ENCODE measurements around the gene CRB2. TPM values are rescaled to one million over a fixed set of nuclear protein-coding genes. Genes with fewer than 3 reads are reported as not detected.

Gene CRB2
- total and polyA plus RNA-seq, 2 donors (not counting 3 experiments of a cell fraction or from before 2014, with no cell fraction given), result not detected

DNA sequence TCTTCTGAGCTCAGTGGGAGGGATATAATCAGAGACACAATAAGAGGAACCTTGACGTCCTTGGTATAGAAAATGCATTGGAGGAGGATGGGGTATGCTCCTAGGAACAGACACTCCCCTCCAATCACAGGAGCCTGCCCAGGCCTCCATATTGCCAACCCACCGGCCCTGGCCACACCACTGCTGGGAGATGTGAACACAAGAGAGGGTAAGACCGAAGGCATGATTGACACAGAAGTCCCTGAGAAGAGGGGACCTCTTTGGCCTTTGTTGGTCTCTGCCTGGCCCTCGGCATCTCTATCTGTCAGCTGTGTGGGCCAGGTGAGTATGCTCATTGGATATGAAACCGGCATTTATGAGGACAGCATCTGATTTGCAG lies 62.0 kb downstream of the CRB2 start:
- H4K20me1 ChIP-seq (replicated peaks; ENCODE audit: control insufficient read depth, extremely low read depth, insufficient read depth, low read length), result no peaks in the 10 kb centered on the region
- H3K9ac ChIP-seq (replicated peaks; ENCODE audit: extremely low read depth, insufficient read depth, low read length), result no peak overlapping the region
- FAIRE-seq (no peak), DNase-seq (ENCODE audit: low read depth, low spot score) (no peak)
- no peaks in the 10 kb centered on the region for H3K79me2 ChIP-seq (ENCODE audit: control insufficient read depth, insufficient read depth, low read length)
- dilution Hi-C loops (cut with MboI; ENCODE audit: extremely low pct_ligation_motif_present, low sequenced_read_pairs), result no loop called here
- H3K4me1 ChIP-seq (ENCODE audit: control insufficient read depth, extremely low read depth, insufficient read depth, low read length), result no peaks in the 10 kb centered on the region
- no peaks in the 10 kb centered on the region for H3K27me3 ChIP-seq (ENCODE audit: control insufficient read depth in 2 of 2, insufficient read depth in 2 of 2, low read length in 2 of 2)
- TF ChIP-seq JUN (IDR thresholded peaks at IDR 0.05; ENCODE audit: borderline replicate concordance, insufficient read depth, insufficient read length, low read depth), result no peak
- no peak for TF ChIP-seq POLR2AphosphoS5 (IDR thresholded peaks at IDR 0.05; ENCODE audit: insufficient read depth, low read depth, low read length)
- TF ChIP-seq GATA2 (IDR thresholded peaks at IDR 0.05; ENCODE audit: insufficient read depth, insufficient read length, low read depth, low read length), result no peak
- no peak for TF ChIP-seq FOS (IDR thresholded peaks at IDR 0.05; ENCODE audit: borderline replicate concordance, insufficient read depth, low read length)
- no peak for TF ChIP-seq EZH2 (IDR thresholded peaks at IDR 0.05; ENCODE audit: borderline replicate concordance, low read depth, low read length, severe bottlenecking)
- TF ChIP-seq MAX (IDR thresholded peaks at IDR 0.05; ENCODE audit: insufficient read depth, insufficient read length), result no peak
- TF ChIP-seq, protein P1, sequence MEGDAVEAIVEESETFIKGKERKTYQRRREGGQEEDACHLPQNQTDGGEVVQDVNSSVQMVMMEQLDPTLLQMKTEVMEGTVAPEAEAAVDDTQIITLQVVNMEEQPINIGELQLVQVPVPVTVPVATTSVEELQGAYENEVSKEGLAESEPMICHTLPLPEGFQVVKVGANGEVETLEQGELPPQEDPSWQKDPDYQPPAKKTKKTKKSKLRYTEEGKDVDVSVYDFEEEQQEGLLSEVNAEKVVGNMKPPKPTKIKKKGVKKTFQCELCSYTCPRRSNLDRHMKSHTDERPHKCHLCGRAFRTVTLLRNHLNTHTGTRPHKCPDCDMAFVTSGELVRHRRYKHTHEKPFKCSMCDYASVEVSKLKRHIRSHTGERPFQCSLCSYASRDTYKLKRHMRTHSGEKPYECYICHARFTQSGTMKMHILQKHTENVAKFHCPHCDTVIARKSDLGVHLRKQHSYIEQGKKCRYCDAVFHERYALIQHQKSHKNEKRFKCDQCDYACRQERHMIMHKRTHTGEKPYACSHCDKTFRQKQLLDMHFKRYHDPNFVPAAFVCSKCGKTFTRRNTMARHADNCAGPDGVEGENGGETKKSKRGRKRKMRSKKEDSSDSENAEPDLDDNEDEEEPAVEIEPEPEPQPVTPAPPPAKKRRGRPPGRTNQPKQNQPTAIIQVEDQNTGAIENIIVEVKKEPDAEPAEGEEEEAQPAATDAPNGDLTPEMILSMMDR (IDR thresholded peaks at IDR 0.05; ENCODE audit: extremely low read depth in 1 of 2, insufficient read depth in 1 of 2, low read depth in 1 of 2, low read length in 2 of 2), result no peak
- no peak for TF ChIP-seq MYC (IDR thresholded peaks at IDR 0.05; ENCODE audit: low read depth, low read length)
- no peak for TF ChIP-seq POLR2A (IDR thresholded peaks at IDR 0.05; ENCODE audit: low read depth, low read length)
- no TSS peak for BruUV-seq (replicated peaks)
- intact Hi-C loops (cut with micrococcal nuclease), result no loop called here
- H3K4me2 ChIP-seq (ENCODE audit: insufficient read depth, low read length), result no peak overlapping the region
- no peak overlapping the region for H2AFZ ChIP-seq (ENCODE audit: low read depth, low read length)
- H3K36me3 ChIP-seq (ENCODE audit: control insufficient read depth in 2 of 2, extremely low read depth in 1 of 2, insufficient read depth in 2 of 2, low read length in 2 of 2), result no peaks in the 10 kb centered on the region
- ChIA-PET POLR2A (no interaction called here), CTCF (interaction anchor here (1.1 kb wide), 1 partner anchor 9 kb away, joined by 3 read pairs; no protein-coding TSS in a partner anchor)
- H3K27ac ChIP-seq (ENCODE audit: insufficient read depth, low read depth, low read length), result no peak overlapping the region
- no peak overlapping the region for H3K4me3 ChIP-seq (replicated peaks in 1 of 3; ENCODE audit: insufficient read depth in 1 of 3, low read depth in 1 of 3, low read length in 3 of 3)
- H3K9me1 ChIP-seq (replicated peaks; ENCODE audit: control insufficient read depth, extremely low read depth, insufficient read depth, low read length), result no peaks in the 10 kb centered on the region
- no peaks in the 10 kb centered on the region for H3K9me3 ChIP-seq (replicated peaks; ENCODE audit: control insufficient read depth, insufficient read depth, low read length)
